ENCODE data around the gene LCORL. TPM values are rescaled to one million over a fixed set of nuclear protein-coding genes. Genes with fewer than 3 reads are reported as not detected.

The LCORL gene
- total and polyA plus RNA-seq, 2 donors from 2014 or later: 2.8 to 13.7 TPM

GRCh38 chr4:17911608-17912007 is 109.9 kb downstream of the LCORL start:
- no peak for DNase-seq
- Histone ChIP-seq H3K36me3 (ENCODE audit: control insufficient read depth in 2 of 3, insufficient read depth in 3 of 3, low read length in 3 of 3) (no peaks in the 10 kb centered on the region), H3K4me1 (ENCODE audit: control insufficient read depth in 2 of 3, insufficient read depth in 2 of 3, low read depth in 1 of 3, low read length in 3 of 3) (no peaks in the 10 kb centered on the region), H3K4me3 (ENCODE audit: low read length in 3 of 3) (no peak overlapping the region), H3K9ac (ENCODE audit: low read length in 3 of 3) (no peak overlapping the region), H3K9me3 (ENCODE audit: control insufficient read depth in 2 of 3, insufficient read depth in 1 of 3, low read length in 3 of 3) (no peaks in the 10 kb centered on the region), H3K27me3 (ENCODE audit: control insufficient read depth, insufficient read depth, low read length) (no peaks in the 10 kb centered on the region), H3K27ac (ENCODE audit: low read depth in 2 of 2, low read length in 2 of 2) (no peak overlapping the region)
- intact Hi-C loops (cut with DNase I): no loop called here
- no peak for TF ChIP-seq CTCF (IDR thresholded peaks at IDR 0.05; ENCODE audit: borderline replicate concordance, extremely low read depth, insufficient read depth)
- FAIRE-seq: no peak

- Histone ChIP-seq H3K27me3 (ENCODE audit: control insufficient read depth, insufficient read depth, low read length) (no peaks in the 10 kb centered on the region), H3K9ac (ENCODE audit: low read length in 3 of 3) (no peak overlapping the region), H3K36me3 (ENCODE audit: control insufficient read depth in 2 of 3, insufficient read depth in 3 of 3, low read length in 3 of 3) (no peaks in the 10 kb centered on the region), H3K27ac (ENCODE audit: low read depth in 2 of 2, low read length in 2 of 2) (no peak overlapping the region), H3K4me1 (ENCODE audit: control insufficient read depth in 2 of 3, insufficient read depth in 2 of 3, low read depth in 1 of 3, low read length in 3 of 3) (no peaks in the 10 kb centered on the region), H3K4me3 (ENCODE audit: low read length in 3 of 3) (no peak overlapping the region), H3K9me3 (ENCODE audit: control insufficient read depth in 2 of 3, insufficient read depth in 1 of 3, low read length in 3 of 3) (no peaks in the 10 kb centered on the region)
- intact Hi-C loops (cut with DNase I): no loop called here
- FAIRE-seq (no peak), DNase-seq (no peak)
- no peak for TF ChIP-seq CTCF (IDR thresholded peaks at IDR 0.05; ENCODE audit: borderline replicate concordance, extremely low read depth, insufficient read depth)
Observed at GRCh38 chr4:17898553-17899055, 123.0 kb downstream of the LCORL start.

- DNase-seq (no peak), FAIRE-seq (no peak)
- H3K27ac ChIP-seq (ENCODE audit: low read depth in 2 of 2, low read length in 2 of 2): no peak overlapping the region
- intact Hi-C loops (cut with DNase I): no loop called here
- no peak for TF ChIP-seq CTCF (IDR thresholded peaks at IDR 0.05; ENCODE audit: borderline replicate concordance, extremely low read depth, insufficient read depth)
- H3K9ac ChIP-seq (ENCODE audit: low read length in 3 of 3): no peak overlapping the region
- H3K9me3 ChIP-seq (ENCODE audit: control insufficient read depth in 2 of 3, insufficient read depth in 1 of 3, low read length in 3 of 3): no peaks in the 10 kb centered on the region
- no peaks in the 10 kb centered on the region for H3K36me3 ChIP-seq (ENCODE audit: control insufficient read depth in 2 of 3, insufficient read depth in 3 of 3, low read length in 3 of 3)
- H3K4me3 ChIP-seq (ENCODE audit: low read length in 3 of 3): no peak overlapping the region
- H3K27me3 ChIP-seq (ENCODE audit: control insufficient read depth, insufficient read depth, low read length): no peaks in the 10 kb centered on the region
- no peaks in the 10 kb centered on the region for H3K4me1 ChIP-seq (ENCODE audit: control insufficient read depth in 2 of 3, insufficient read depth in 2 of 3, low read depth in 1 of 3, low read length in 3 of 3)
Observed at GRCh38 chr4:17895481-17895880, 126.1 kb downstream of the LCORL start.

- Histone ChIP-seq H3K4me3 (ENCODE audit: low read length in 3 of 3) (no peak overlapping the region), H3K9me3 (ENCODE audit: control insufficient read depth in 2 of 3, insufficient read depth in 1 of 3, low read length in 3 of 3) (no peaks in the 10 kb centered on the region), H3K36me3 (ENCODE audit: control insufficient read depth in 2 of 3, insufficient read depth in 3 of 3, low read length in 3 of 3) (no peaks in the 10 kb centered on the region), H3K27ac (ENCODE audit: low read depth in 2 of 2, low read length in 2 of 2) (no peak overlapping the region), H3K9ac (ENCODE audit: low read length in 3 of 3) (no peak overlapping the region), H3K4me1 (ENCODE audit: control insufficient read depth in 2 of 3, insufficient read depth in 2 of 3, low read depth in 1 of 3, low read length in 3 of 3) (no peaks in the 10 kb centered on the region), H3K27me3 (ENCODE audit: control insufficient read depth, insufficient read depth, low read length) (no peaks in the 10 kb centered on the region)
- DNase-seq (no peak), FAIRE-seq (no peak)
- no peak for TF ChIP-seq CTCF (IDR thresholded peaks at IDR 0.05; ENCODE audit: borderline replicate concordance, extremely low read depth, insufficient read depth)
- intact Hi-C loops (cut with DNase I): no loop called here
Observed at GRCh38 chr4:17894421-17894820, 127.1 kb downstream of the LCORL start.
